Stimulated activated CD4-positive, alpha-beta T cell treated with anti-CD3 and anti-CD28 coated beads, Interleukin-12 subunit alpha, Interleukin-12 subunit beta, amount 100 ng/mL, for 48 hours (primary cell): ENCODE results near the gene HOXA5.

Source experiments
- DNase-seq, 3 donors: peaks; one replicate each; pipeline ENCODE4 v3.0.0-alpha.2; 2020; ENCODE audit warnings: low read depth in 2 of 3, low spot score in 1 of 3

Gene HOXA5

DNA sequence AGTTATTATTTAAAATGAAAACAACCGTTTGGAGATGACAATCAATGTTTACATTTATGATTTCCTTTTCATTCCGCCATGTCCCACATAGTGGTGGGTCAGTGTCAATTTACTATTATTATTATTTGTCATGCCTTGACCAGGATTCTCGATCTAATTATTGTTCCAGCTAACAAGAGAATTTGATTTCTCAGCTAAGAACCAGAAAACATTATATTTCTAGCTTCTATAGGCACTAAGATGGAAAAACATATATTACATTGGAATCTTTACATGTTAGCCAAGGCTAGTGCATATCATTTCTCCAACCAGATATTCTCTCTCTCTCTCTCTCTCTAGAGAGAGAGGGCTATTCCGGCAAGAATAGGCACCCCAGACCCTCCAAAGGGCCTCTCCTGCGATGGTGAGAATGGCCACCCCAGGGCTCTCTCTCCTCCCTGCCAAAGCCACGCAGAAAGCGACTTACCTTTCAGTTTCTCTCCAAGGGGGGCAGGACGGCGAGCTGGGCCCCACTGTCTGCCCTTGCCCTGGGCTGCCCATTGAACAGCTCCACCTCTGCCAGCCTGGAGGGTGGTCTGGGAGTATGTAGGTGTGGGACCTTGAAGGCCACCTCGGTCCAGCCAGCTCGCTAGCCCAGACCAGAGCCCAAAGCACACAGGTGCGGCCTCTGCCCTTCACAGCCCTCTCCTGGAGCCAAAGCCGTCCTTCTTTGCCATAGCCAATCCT, 6.5 kb upstream of the HOXA5 start:
- no peak for DNase-seq

DNA sequence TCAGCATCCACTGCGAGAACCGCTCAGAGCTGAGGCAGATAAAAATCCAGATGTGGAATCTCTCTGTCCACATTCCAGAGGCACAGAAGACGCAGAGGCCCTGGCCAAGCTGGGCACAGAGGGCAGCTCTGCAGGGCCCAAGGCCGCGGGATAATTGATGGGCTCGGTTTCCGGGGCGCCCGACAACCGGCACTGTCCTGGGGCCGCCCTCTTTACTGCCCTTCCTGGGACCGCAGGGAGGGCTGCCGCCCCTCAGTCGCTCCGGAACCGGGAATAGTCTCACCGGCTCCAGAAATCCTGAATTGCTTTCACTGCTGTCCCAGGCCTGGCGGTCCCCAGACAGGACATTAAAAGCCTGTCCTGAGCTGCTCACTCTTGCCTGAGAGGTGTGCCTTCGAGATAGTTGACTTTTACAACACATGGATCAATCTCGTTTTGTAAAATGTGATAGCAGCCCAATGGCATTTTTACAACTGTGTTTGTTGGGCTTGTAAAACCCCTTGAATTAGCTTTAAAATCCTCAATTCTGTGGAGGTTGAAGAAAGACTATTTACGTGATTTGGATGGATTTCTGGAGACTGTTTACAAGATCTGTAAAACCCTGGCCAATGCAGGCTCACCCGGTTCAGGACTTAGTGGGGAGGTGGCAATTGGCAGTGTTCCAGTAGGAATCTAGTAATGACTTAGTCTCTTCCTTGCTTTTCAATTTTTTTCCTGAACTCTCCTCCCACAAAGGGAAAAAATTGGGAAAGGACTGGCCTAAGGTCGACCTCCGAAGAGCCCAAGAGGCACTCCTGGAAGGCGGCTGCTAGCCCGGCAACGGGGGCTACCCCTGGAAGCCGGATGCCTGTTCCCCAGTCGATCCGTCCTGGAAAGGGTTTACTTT, 5.5 kb upstream of the HOXA5 start:
- DNase-seq: no peak

DNA sequence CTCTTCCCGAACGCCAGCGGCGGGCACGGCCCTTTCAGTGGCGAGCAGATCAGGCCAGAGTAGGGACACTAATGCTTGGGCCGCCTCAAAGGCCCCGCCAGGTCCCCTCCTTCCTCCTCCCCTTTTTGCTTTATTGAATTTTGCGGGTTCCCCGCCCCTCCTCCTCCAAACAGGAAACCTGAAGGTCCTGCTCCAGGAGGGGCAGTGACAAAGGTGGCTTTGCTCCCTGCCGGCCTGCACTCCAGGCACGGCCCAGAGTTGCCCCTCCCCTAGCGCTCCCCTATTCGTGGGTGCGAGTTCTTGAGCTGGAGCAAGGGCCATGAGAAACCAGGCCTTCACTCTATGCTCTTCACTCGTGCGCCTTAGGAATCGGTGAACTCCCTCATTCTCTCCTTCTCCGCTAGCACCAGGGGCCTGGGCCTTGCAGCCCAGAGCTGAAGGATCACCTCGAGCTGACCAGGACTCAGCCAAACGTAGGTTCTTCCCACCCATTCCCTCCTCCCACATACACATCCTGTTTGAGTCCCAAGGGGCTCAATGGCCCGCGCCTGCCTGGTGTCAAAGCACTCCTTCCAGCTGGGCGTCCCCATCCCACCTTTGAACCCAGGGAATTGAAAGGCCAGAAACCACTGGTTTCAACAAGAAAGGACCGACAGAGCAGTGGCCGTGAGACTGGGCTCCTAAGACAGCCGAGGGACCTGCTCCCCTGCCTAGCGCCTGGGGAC, 4.7 kb upstream of the HOXA5 start:
- DNase-seq: no peak

DNA sequence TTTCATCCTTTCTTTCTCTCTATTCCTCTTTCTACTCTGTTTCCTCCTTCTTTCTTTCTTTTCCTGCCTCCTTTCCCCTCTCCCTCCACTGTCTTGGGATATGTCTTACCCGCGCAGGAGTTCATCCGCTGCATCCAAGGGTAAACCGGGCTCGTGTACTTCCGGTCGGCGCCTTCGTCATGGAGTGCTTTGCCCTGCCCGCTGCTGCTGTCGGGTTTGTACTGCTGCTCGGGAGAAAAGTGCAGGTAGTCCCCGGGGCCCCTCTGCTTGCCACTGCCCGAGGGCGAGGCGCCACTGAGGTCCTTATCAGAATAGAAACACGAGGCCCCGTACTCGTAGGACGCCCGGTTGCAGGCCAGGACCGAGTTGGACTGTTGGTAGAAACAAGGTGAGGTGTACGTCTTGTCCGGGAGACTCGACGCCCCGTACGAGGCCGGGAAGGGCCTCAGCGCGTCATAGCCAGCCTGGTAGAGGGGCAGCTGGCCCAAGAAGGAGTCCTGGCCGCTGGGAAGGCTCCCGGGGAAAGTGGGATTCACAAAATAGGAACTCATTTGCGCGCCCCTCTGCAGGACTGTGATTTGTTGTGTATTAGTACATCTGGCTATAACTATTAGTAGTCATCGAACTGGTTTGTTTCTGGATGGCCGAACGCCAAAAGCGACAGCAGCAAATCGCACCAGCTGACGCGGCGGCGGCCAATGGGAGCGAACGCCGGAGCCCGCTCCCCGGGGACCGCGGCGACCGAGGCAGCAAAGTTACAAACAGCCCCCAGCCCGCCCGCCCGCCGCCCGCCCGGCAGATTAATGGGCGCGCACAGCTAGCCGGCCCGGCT, 3.9 kb upstream of the HOXA5 start, which contains the start of gene HOXA6:
TSS of gene HOXA6 (minus strand) at position 576 of the 832 bp plus-strand sequence. CDS start at position 551, 25 bp downstream.
- no peak for DNase-seq

DNA sequence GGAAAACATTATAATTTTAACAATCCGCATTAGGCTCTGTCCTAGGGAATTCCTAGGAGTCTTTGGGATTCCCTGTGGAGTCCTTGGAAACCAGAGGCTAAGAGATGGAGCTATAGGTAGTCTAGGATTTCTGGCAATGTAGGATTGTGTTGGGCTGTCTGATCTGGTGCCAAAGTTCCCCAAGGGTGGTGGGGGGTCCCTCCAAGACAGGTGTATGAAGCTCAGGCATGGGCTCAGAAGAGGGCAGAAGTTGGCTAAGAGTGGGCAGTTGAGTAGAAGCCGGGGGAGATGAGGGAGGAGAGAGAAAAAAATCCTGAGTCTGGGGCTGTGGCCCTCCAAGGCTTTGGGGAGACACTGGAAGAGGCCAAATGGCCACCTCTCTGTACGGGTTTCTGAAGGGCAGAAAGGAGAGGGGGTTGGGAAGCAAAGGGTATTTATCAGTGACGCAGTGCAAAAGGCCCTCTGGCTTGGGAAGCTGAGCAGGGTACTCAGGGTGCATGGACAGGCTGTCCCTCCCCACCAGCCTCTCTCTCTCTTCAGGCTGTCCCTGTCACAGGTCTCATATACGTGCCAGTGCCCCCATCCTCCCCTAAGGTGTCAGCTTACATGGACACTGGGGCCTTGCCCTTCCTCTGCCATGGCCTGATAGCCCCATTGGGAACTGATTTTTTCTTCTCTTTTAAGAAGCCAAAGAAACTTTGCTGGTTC, 3.2 kb upstream of the HOXA5 start:
- no peak for DNase-seq

DNA sequence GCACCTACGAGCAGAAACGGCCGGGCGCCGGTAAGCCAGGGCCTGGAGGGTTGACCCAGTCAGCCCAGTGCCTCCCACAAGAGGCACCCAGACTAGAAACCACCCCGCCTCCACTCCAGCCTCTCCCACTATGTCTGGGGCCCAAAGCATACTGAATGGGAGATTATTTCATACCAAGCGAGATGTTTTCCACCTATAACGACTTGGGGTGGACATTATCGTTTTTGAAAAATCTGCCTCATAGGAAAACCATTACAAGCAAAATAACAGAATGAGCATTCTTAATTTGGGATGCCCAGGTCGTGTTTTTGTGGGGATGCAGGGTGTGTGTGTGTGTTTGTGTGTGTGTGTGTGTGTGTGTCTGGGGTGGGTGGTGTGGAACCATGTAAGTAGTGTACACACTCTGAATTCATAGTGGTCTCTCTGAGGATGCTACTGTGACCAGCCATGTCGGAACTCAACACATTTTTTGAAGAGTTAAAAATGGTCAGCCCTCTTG, 2.5 kb upstream of the HOXA5 start:
- DNase-seq: no peak

DNA sequence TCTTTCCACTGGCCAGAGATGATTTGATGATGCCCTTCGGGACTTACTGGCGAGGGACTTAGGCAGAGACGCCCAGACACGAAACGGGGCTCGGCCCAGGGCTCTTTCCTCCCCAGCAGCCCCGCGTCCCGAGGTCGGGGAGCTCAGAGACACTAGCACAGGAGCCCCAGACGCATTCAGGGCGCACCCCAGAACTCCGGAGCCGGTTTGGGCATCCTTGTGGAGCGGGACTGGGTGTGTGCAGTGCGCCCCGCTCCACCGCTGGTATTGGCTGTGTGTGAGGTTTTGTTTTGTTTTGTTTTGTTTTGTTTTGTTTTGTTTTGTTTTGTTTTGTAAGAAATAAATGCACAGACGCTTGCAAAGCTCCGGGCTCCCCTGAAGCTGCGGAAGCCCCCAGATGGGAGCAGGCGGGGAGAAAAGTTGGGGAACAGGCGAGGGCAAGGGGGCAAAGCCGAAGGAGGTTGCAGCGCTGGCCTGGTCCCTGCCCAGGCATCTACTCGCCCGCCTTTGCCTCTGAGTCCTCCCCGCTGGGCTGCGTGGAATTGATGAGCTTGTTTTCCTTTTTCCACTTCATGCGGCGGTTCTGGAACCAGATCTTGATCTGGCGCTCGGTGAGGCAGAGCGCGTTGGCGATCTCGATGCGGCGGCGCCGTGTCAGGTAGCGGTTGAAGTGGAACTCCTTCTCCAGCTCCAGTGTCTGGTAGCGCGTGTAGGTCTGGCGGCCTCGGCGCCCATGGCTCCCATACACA, 1.9 kb upstream of the HOXA5 start:
- no peak for DNase-seq

DNA sequence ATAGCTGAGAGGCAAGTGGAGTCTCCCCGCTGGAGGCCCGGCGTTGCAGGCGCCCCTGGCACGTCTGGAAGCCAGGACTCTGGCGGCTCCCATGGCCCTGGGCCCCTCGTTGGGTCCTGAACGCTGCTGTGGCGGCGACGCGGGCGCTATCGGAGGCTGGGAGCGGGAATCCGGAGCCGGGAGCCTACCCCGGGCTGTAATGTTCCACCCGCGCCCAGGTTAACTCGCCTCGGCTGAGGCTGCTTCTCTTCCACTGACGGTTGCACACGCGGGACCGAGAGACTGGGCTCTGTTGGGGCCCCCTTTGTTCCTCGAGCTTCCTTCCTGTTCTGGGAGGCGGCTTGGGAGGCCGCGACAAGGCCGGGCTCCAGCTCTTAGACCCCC, 1.3 kb upstream of the HOXA5 start:
- DNase-seq: no peak

DNA sequence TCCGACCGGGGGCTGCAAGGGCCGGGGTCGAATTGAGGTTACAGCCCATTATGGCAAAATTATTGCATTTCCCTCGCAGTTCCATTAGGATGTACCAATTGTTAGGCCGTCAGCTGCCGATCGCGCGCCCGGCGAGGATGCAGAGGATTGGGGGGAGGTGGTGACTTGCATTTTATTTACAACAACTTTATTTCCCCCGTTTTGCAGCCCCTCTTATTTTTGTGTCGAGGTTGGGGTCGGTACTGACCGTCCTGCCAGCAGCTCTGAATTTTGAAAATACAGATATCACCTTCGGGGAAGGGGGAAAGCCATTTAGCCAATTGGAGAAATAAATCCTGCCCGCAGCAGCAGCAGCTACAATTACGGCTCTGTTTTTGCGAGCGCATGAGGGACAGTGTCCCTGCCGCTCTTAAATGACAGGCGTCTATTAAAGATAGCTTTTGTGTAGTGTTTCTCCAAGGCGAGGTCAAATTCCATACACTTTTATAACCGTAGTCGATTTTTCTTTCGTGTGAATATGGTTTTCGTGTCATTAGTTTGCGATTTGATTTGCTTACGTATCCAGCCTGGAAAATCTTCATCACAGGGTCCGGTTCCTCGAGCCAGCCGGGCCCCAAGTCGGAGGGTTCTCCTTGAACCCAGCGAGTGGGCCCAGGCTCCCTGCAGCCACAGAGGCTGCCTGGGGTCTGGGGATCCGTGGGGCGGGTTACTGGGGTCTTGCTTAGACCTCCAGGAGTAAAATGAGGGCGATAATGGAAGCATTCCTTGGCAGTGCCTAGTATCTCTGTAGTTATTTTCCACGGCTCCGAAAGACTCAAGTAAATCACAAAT, 684 bp upstream of the HOXA5 start:
- DNase-seq: no peak

DNA sequence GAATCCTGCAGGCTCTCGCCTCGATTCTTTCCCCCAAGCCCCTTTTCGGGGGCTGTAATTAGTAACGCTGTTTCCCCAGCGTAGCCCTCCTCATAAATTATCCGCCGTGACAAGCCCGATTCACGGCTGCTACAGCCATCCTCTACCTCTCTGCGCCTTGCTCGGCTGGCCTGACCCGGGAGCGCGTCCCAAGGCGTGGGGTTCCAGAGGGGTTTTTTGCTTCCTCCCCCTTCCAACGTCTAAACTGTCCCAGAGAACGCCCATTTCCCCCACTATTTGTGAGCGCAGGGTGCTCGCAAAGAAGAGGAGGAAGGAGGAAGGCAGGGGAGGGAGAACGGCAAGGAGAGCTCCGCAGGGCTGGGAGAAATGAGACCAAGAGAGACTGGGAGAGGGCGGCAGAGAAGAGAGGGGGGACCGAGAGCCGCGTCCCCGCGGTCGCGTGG, 880 bp downstream of the HOXA5 start:
- DNase-seq: no peak

DNA sequence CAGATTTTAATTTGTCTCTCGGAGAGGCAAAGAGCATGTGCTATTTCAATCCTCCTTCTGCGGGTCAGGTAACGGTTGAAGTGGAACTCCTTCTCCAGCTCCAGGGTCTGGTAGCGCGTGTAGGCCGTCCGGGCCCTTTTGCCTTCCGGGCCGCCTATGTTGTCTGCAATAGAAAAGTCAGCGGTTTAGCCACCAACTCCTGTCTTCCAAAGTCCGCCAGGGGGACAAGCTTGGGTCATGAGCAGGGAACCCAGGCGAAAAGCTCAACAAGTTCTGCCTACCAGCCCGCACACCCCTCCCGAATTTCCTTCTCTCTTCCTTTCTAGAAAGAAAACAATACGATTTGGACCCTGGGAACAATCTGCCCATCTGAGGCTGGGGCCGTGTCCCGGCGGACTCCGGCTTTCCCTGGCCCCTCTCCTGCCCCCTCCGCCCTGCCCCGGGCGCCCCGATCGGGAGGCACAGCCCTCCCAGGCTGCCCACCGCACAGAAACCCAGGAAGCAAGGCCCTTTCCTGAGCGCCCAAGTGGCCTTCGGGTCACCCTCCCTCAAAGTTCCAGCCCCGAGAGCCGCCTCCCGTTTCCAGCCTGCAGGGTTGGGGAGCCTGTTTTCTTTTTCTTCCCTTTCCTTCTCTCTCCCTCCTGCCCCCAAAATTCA, 1.4 kb downstream of the HOXA5 start:
- DNase-seq: no peak

DNA sequence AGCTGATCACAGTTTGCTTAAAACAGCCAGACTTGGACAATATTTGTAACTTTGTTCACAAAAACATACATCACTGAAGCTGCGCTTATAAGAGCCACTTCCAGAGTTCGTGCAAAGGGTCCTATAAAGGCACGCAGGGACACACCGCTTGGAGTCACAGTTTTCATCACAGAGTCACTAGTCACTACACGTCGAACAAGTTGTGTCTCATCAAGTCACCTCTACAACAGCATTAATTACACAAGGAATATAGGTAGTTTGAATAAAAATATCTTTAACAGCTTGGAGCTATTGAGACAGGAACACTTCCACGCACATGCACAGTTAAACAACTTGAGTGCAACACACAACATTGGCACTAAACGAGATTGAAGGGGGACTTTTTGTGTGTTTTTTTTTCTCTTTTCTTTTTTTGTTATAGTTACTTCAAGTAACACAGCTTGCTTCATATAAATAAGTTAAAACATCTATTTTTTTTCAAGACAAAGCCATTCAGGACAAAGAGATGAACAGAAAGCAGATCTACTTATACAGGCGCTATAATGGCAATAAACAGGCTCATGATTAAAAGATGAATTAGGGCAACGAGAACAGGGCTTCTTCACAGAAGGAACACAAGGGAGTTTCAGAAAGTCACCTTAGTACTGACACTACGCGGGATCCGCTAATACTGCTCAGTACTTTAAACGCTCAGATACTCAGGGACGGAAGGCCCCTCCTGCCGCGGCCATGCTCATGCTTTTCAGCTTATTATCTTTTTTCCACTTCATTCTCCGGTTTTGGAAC, 2.2 kb downstream of the HOXA5 start:
- DNase-seq: no peak

DNA sequence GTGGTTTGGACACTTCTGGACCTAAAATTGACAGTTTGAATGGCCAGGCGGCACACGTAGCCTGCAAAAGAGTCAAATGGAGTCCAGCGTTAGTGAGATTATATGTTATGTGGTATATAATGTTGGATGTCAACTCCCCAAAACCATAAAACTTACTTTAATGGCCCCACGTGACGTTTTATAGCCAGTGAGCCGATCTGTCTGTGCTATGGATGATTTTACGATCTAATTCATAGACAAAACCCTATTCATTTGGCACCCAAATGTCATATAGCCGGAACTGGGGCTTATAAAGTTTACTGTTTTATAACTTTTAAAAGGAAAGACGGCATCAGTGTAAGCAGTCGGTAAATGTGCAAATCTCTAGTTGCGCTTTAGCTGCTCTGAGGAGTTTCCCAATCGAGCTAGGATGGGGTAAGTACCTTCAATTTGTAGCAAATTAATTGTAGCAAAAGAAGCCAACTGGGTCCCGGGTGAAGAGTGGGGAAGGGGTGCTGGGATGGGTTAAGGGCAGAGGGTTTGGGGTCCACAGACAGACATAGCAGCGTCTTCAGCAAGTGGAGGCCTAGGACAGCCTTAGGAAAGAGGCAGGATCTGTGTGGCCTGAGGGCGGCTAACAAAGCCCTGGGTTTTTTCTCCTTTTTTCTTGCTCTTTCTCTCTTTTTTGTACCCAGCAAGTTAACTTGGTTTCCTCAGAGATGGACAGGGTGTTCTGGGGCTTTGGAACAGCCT, 3.2 kb downstream of the HOXA5 start:
- DNase-seq: no peak

DNA sequence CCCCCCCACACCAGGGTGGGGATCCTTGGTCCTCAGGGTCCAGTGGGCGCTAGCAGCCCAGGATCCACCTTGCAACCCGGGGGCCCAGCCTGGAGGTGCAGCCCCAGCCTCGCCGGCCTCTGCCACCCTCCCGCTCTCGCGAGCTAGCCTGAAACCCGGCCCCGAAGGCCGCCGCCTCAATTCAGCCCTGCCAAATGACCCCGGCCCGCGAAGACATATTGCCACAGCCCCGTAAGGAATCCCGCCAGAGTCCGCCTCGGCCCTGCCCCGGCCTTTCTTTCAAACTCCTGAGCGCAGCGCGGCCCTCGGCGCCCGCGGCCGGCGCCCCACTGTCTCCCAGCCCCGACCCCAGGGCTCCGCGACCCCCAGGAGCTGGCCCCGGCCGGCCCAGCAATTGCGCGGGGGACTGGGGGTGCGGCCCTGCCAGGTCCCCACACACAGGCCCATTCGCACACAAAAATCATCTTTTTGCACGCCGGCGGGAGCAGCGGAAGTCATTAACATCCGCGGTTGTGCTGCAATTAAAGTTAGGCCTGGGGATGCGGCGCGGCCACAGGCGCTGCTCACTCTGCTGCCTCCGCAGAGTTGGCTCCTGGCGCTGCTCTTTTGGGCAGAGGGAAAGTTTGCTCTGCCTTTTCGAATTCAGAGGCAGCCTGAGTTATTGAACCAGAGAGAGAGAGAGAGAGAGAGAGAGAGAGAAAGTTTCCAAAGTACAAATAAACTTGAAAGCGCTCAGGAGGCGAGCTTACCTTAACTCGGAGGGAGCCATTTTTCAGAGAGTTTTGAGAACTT, 4.0 kb downstream of the HOXA5 start:
- DNase-seq: no peak

DNA sequence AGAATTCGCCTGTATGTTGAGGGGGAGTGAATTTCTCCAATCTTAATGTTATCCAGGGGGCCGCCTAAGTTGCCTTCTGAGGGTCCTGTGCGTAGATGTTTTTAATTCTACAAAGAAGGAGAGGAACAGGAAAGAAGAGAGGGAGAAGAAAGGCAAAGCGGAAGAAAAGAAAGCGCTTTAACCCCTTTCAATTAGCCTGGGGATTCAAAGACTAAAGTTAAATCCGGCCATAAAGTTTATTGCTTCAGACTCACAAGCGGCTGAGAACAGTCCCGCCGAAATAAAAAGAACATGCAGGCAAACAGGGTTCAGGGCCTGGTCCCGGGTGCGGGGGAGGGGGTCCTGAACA, 4.5 kb downstream of the HOXA5 start:
- no peak for DNase-seq

DNA sequence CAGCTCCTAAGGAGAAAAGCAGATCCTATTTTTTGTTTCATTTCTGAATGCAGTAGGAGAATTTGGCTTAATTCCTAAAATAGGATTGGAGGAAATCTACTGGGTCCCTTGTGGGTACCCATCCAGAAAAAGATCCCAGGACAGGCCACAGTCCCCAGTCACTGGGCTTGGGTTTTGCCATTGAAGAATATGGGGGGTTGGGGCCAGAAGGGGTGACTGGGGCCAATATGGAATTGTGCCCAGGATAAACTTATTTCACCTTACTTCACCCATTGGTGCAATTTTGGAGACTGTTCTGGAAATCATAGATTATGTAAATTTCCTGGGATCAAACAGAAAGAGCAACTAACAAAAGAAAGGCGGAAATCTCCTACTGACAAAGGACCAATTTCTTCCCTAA, 5.0 kb downstream of the HOXA5 start:
- DNase-seq: no peak
